Astrocyte (in vitro differentiated cells and primary cell): ENCODE measurements around the gene NBDY. TPM values are rescaled to one million over a fixed set of nuclear protein-coding genes. Genes with fewer than 3 reads are reported as not detected.
A peak's percentile ranks its signal among the peaks of the same experiment; 100 is the strongest.

Experiments used
- DNase-seq: peaks from one replicate; pipeline ENCODE4 v3.0.0-alpha.2; 2010; ENCODE audit warnings: low read depth
- FAIRE-seq: peaks from 2 replicates; lab custom pipeline; 2011; peaks lifted over from hg19 to GRCh38; lab: Jason Lieb, UNC
- H2AFZ ChIP-seq: 2 replicates; pipeline ENCODE4 v1.6.0; 2012; ENCODE audit warnings: low read depth, low read length, inconsistent platforms
- H3K27ac ChIP-seq: 2 replicates; pipeline ENCODE4 v1.5.1; 2011; ENCODE audit warnings: low read depth, low read length, inconsistent platforms
- H3K27me3 ChIP-seq: 2 replicates; pipeline ENCODE4 v1.6.0; 2011; ENCODE audit warnings: low read length, inconsistent platforms; ENCODE audit not compliant: insufficient read depth
- H3K36me3 ChIP-seq: 2 replicates; pipeline ENCODE4 v1.5.1; 2011; ENCODE audit warnings: low read length, inconsistent platforms; ENCODE audit not compliant: insufficient read depth
- H3K4me1 ChIP-seq: 2 replicates; pipeline ENCODE4 v1.5.1; 2011; ENCODE audit warnings: low read length, inconsistent platforms; ENCODE audit not compliant: insufficient read depth
- H3K4me2 ChIP-seq: 2 replicates; pipeline ENCODE4 v1.6.0; 2012; ENCODE audit warnings: low read length, inconsistent platforms
- H3K4me3 ChIP-seq: 2 replicates; pipeline ENCODE4 v1.5.1; 2011; ENCODE audit warnings: low read depth, mild to moderate bottlenecking, low read length, inconsistent platforms; ENCODE audit not compliant: insufficient read depth
- H3K79me2 ChIP-seq: 2 replicates; pipeline ENCODE4 v1.6.0; 2012; ENCODE audit warnings: mild to moderate bottlenecking, low read length, inconsistent platforms; ENCODE audit not compliant: insufficient read depth
- H3K9ac ChIP-seq: 2 replicates; pipeline ENCODE4 v1.6.0; 2012; ENCODE audit warnings: mild to moderate bottlenecking, low read length, inconsistent platforms
- H3K9me3 ChIP-seq: 2 replicates; pipeline ENCODE4 v1.5.1; 2012; ENCODE audit warnings: low read depth, mild to moderate bottlenecking, low read length, inconsistent platforms; ENCODE audit not compliant: insufficient read depth
- H4K20me1 ChIP-seq: 2 replicates; pipeline ENCODE4 v1.6.0; 2012; ENCODE audit warnings: low read length, inconsistent platforms; ENCODE audit not compliant: insufficient read depth
- H3K27ac Mint-ChIP-seq: one replicate; pipeline ENCODE4 v1.8.0; 2021; ENCODE audit warnings: mild to moderate bottlenecking, mixed read lengths; ENCODE audit not compliant: unreplicated experiment
- H3K27me3 Mint-ChIP-seq: one replicate; pipeline ENCODE4 v1.8.0; 2021; ENCODE audit warnings: low read depth, mixed read lengths; ENCODE audit not compliant: unreplicated experiment
- H3K36me3 Mint-ChIP-seq: one replicate; pipeline ENCODE4 v1.8.0; 2021; ENCODE audit warnings: low read depth, mixed read lengths; ENCODE audit not compliant: unreplicated experiment
- H3K4me1 Mint-ChIP-seq: one replicate; pipeline ENCODE4 v1.8.0; 2021; ENCODE audit warnings: low read depth, mixed read lengths; ENCODE audit not compliant: unreplicated experiment
- H3K4me3 Mint-ChIP-seq: one replicate; pipeline ENCODE4 v1.8.0; 2021; ENCODE audit warnings: mild to moderate bottlenecking, moderate library complexity, mixed read lengths; ENCODE audit not compliant: unreplicated experiment
- H3K9me3 Mint-ChIP-seq: one replicate; pipeline ENCODE4 v1.8.0; 2021; ENCODE audit warnings: mild to moderate bottlenecking, mixed read lengths; ENCODE audit not compliant: unreplicated experiment
- EZH2 ChIP-seq: IDR thresholded peaks from 2 replicates; pipeline ENCODE4 v1.6.1; 2012; ENCODE audit warnings: mild to moderate bottlenecking, low read length, inconsistent platforms; ENCODE audit not compliant: insufficient read depth
- total RNA-seq: library from RNA; stranded (reverse); gene quantifications from 2 replicates; pipeline ENCODE4 v1.2.1, GENCODE V29; 2021
- TF ChIP-seq, protein P1 (sequence below): IDR thresholded peaks from 2 replicates; pipeline ENCODE4 v1.5.1; 2011; ENCODE audit warnings: low read depth, mild to moderate bottlenecking, inconsistent platforms, low read length, moderate library complexity; ENCODE audit not compliant: insufficient read depth

The NBDY gene
- total RNA-seq, 1 donor from 2014 or later, result 86.9 TPM

DNA sequence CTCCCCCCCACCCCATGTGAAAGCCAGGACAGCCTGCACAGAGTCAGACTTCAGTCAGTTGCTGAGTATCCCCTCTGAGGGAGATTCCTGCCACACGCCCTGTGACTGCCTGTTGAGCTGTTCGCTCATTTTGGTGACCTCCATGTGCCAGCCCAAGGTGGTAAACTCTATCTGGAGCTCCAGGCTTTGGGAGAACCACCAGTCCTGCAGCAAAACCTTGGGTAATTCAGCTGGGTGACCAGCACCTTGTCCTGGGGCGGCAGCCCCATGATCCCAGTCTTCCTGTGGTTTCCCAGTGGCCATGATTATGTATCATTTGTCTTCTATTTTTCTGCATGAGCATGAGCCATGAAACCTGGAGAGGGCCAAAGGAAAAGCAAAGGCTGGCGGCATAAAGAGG, 73.4 kb downstream of the NBDY start:
- Histone ChIP-seq H3K9ac (no peak overlapping the region), H3K9me3 (no peaks in the 10 kb centered on the region), H3K27ac (no peak overlapping the region), H4K20me1 (peaks cover 26% of the 10 kb centered on the region), H3K4me3 (no peak overlapping the region), H2AFZ (no peak overlapping the region), H3K27me3 (no peaks in the 10 kb centered on the region), H3K79me2 (no peaks in the 10 kb centered on the region), H3K36me3 (no peaks in the 10 kb centered on the region), H3K4me1 (no peaks in the 10 kb centered on the region), H3K4me2 (no peak overlapping the region)
- FAIRE-seq (no peak), DNase-seq (no peak)
- H3K27me3 Mint-ChIP-seq, result no peaks in the 10 kb centered on the region
- H3K4me1 Mint-ChIP-seq, result peaks cover 15% of the 10 kb centered on the region
- peaks cover 3% of the 10 kb centered on the region for H3K36me3 Mint-ChIP-seq
- no peak overlapping the region for H3K27ac Mint-ChIP-seq
- H3K4me3 Mint-ChIP-seq, result no peak overlapping the region
- H3K9me3 Mint-ChIP-seq, result no peaks in the 10 kb centered on the region
- TF ChIP-seq, protein P1, sequence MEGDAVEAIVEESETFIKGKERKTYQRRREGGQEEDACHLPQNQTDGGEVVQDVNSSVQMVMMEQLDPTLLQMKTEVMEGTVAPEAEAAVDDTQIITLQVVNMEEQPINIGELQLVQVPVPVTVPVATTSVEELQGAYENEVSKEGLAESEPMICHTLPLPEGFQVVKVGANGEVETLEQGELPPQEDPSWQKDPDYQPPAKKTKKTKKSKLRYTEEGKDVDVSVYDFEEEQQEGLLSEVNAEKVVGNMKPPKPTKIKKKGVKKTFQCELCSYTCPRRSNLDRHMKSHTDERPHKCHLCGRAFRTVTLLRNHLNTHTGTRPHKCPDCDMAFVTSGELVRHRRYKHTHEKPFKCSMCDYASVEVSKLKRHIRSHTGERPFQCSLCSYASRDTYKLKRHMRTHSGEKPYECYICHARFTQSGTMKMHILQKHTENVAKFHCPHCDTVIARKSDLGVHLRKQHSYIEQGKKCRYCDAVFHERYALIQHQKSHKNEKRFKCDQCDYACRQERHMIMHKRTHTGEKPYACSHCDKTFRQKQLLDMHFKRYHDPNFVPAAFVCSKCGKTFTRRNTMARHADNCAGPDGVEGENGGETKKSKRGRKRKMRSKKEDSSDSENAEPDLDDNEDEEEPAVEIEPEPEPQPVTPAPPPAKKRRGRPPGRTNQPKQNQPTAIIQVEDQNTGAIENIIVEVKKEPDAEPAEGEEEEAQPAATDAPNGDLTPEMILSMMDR, result no peak
- no peak for TF ChIP-seq EZH2

DNA sequence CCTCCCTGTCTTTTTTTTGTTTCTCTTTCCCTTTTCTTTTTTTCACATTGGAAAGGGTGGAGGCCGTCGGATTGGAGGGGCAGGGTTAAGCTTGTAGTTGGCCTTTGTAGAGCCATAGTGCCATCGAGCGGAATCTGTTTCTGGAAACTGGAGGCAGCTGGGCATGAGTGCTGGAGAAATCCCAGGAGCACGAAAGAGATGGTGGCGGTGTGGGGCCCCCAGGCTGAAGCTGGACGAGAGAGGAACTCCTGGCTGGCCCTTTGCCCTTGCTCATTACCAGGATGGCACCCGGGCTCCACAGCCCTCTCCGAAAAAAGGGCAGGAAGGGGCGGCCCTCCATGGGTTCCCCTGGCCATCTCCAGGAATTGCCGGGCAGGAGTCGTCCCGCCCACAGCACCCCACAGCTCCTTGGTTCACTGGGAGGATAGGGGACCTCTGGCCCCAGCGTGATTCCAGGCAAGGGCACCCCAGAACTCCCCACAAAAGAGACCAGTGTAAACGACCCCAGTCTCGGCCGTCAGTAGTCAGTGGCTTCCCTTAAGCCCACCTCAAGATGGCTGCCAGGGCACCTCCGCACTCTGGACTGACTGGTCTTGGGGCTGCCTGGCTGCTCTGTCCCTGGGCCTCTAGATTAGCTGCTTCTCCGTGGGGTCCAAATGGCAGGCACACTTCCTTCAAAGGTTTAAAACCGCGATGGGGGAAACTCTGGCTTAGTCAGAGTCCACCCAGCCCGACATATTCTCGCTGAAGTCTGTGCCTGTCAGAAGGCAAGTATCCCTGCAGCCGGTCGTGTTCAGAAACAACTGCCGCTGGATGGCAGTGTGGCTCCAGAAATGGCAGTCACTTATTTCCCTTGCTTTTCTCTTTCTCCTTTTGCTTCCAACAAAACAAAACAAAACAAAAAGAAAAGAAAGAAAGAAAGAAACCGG, 74.1 kb downstream of the NBDY start:
- no peak overlapping the region for H2AFZ ChIP-seq
- peak; percentile 42 for DNase-seq
- no peaks in the 10 kb centered on the region for H3K79me2 ChIP-seq
- H4K20me1 ChIP-seq, result peaks cover 20% of the 10 kb centered on the region
- H3K4me3 ChIP-seq, result no peak overlapping the region
- no peak overlapping the region for H3K9ac ChIP-seq
- H3K4me1 ChIP-seq, result no peaks in the 10 kb centered on the region
- H3K27ac ChIP-seq, result no peak overlapping the region
- Mint-ChIP-seq H3K9me3 (no peaks in the 10 kb centered on the region), H3K27me3 (no peaks in the 10 kb centered on the region), H3K27ac (no peak overlapping the region), H3K4me3 (no peak overlapping the region), H3K36me3 (no peaks in the 10 kb centered on the region), H3K4me1 (peaks cover 13% of the 10 kb centered on the region)
- FAIRE-seq, result peak; percentile 98
- H3K9me3 ChIP-seq, result no peaks in the 10 kb centered on the region
- no peaks in the 10 kb centered on the region for H3K27me3 ChIP-seq
- peak overlapping the region; percentile 36 for H3K4me2 ChIP-seq
- no peak for TF ChIP-seq EZH2
- TF ChIP-seq, protein P1, result peak; percentile 33
- H3K36me3 ChIP-seq, result no peaks in the 10 kb centered on the region
